ENCODE results near the gene ZMAT5.

The ZMAT5 gene, protein sequence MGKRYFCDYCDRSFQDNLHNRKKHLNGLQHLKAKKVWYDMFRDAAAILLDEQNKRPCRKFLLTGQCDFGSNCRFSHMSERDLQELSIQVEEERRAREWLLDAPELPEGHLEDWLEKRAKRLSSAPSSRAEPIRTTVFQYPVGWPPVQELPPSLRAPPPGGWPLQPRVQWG

DNA sequence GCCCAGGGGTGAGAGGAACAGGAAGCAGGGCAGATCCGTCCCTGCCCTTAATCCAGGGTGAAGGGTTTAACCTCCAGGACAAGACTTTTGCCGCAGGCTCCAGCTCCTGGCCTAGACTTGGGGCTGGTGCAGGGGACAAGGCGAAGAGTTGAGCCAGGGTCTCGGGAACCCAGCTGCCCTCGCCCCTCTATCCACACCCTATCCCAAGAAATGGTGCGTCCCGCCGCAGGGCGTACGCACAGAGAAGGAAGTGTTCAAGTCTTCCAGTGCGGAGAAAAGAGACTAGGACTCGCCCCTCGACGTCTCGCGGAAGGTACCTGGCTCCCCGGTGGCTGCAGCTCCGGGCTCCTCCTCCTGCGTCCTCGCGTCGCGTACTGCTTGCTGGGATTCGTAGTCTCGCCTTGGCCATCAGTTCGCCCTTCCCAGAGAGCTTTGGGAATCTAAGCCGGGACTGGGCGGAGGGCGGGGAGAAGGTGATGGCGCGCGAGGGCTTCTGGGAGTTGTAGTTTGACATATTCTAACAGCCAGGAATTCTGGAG, at the start of gene ZMAT5:
ZMAT5 (minus strand) TSS at position 376 of the 539 bp plus-strand sequence. CDS start 18,463 bp downstream, outside the sequence.
- in situ Hi-C loops (cut with MboI; ENCODE audit: low pct_unique_long_range_greater_than_20kb, low sequenced_read_pairs) = no loop called here

DNA sequence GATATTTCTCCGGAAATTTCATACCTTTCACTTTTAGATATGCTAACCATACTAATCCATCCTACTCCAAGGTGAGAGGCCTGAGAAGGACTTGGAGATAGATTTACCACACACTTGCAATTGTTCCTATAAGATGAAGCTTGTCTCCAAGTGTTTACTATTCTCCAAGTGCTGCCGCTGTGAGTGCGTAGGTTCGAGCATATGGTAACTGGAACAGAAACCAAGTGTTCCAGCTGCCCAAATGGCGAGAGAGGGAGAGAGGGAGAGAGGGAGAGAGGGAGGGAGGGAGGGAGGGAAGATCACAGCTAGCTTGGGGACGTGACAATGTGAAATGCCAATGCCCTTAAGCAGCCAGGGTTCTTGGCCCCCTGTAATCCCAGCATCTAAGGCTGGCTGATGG, 49.7 kb upstream of the ZMAT5 start:
- in situ Hi-C loops (cut with MboI; ENCODE audit: low pct_unique_long_range_greater_than_20kb, low sequenced_read_pairs) = no loop called here
- no peak for DNase-seq

More for the DNA sequence above, at the start of gene ZMAT5:
- peak; percentile 98 for DNase-seq

DNA sequence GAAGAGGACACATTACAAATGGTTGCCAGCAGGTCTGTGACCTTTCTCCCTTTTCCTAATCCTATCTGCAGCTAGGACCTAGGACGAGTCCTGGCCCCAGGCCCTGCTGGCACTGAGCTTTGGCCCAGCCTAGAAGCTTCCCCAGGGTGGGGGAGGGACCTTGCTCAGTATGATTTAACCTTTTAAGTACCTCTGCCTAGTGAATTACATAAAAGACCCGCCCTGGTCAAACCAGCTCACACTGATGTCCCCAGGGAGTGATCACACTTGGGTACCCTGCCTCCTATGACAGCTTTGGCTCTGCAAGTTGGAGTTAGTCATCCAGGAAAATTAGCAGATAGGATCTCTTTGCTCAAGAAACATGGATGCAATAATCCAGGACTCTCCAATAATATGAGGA, 49.3 kb upstream of the ZMAT5 start:
- in situ Hi-C loops (cut with MboI; ENCODE audit: low pct_unique_long_range_greater_than_20kb, low sequenced_read_pairs) = no loop called here
- DNase-seq = no peak

DNA sequence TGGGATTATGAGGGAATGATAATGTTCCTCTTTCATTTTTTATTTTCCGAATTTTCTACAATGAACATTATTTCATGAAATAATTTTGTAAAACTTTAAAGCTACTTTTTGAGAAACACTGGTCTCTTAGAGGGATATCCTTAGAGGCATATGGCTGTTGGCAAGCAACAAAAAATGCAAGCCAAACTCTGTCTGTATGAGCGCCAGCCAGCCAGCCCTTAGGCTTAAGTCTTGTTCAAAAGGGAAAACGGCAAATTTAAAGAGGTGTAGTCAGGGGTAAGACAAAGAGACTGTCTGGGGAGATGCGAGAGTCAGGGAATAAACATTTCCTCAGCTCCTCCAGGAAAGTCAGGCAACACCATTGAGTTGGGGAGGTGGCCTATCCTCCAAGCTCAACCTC, 48.8 kb upstream of the ZMAT5 start:
- DNase-seq = no peak
- in situ Hi-C loops (cut with MboI; ENCODE audit: low pct_unique_long_range_greater_than_20kb, low sequenced_read_pairs) = no loop called here

DNA sequence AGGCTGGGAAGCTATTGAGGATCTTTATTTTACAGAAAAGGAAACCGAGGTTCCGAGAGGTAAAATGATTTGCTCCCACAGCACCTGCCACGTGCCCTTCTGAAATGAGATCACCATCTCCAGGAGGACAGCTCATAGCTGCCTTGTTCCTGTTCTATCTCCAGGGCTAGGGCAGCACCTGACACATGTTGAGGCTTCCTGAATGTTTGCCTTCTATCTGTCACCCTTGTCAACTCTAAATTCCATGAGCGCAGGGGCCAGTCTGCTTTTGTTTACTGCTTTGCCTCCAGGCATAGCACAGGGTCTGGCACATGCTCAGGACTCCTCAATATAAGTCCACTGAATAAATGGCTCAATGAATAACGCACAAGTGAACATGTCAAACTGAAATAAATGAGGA, 47.2 kb upstream of the ZMAT5 start:
- in situ Hi-C loops (cut with MboI; ENCODE audit: low pct_unique_long_range_greater_than_20kb, low sequenced_read_pairs) = no loop called here
- no peak for DNase-seq

DNA sequence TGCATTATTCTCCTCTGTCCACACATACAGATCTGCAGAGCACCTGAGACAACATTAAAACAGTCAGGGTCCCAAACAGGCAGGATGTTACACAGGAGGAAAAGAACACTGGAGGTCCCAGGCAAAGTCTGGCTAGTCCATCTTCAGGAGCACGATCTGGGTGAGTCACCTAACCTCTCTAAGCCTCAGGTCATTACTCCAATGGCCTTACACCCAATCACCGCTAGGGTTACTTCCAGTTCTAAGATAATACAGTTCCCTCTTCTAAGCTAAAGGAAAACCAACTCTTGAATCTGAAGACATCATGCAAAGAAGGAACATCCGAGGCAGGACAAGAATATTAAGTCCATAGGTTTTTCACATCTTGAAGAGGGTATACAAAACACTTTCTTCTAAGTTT, 46.8 kb upstream of the ZMAT5 start:
- in situ Hi-C loops (cut with MboI; ENCODE audit: low pct_unique_long_range_greater_than_20kb, low sequenced_read_pairs) = no loop called here
- no peak for DNase-seq

DNA sequence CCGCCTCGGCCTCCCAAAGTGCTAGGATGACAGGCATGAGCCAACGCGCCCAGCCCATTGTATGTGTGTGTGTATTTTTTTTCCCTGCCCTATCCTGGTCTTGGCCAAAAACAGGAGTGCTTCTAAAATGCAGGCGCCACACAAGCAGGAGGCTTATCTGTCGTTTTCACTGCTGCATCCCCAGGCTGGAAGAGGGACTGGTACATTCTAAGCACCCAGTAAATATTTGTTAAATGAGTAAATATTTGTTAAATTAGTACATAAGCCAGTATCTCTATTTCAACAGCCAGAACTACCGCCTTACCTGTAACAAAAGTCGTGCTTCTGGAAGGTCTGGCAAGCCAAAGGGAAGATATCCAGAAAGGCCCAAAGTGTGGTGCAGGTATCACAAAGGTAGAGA, 46.3 kb upstream of the ZMAT5 start:
- in situ Hi-C loops (cut with MboI; ENCODE audit: low pct_unique_long_range_greater_than_20kb, low sequenced_read_pairs) = no loop called here
- DNase-seq = no peak

DNA sequence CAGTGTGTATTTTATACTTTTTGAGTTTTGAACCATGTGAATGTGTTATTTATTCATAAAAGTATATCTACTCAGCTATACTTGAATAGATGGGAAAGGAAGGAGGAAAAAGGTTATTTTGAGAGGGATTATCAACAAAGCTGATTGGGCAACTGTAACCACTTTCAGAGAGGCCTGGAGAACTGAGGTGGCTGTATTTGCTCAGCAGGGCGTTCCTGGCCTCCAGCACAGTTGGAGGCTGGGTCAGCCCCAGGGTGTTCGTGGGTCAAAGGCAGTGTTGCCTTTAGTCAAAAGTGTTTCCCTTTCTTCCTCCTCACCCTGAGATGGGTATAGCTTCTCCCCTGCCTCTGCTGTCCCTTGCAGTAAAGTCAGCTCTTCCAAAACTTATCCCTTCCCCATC, 44.6 kb upstream of the ZMAT5 start:
- no peak for DNase-seq
- in situ Hi-C loops (cut with MboI; ENCODE audit: low pct_unique_long_range_greater_than_20kb, low sequenced_read_pairs) = no loop called here

DNA sequence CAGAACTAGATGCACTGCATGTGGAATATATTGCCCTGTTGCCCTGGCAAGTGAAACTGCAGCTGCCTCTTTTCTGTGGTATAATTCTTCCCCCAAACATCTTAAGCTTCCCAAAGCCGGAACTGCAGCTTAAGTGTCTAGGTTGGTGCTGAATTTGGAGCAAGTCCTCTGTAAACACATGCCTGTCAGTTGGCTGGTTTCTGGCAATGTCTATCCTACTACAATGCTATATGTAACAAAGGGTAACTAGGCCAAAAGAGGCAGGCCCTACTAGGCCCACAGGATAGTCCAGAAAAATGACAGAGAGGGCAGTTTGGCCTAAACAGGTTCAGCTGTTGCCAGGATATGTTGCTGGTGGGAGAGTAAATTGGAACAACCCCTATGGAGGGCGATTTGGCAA, 43.4 kb upstream of the ZMAT5 start:
- in situ Hi-C loops (cut with MboI; ENCODE audit: low pct_unique_long_range_greater_than_20kb, low sequenced_read_pairs) = no loop called here
- no peak for DNase-seq

DNA sequence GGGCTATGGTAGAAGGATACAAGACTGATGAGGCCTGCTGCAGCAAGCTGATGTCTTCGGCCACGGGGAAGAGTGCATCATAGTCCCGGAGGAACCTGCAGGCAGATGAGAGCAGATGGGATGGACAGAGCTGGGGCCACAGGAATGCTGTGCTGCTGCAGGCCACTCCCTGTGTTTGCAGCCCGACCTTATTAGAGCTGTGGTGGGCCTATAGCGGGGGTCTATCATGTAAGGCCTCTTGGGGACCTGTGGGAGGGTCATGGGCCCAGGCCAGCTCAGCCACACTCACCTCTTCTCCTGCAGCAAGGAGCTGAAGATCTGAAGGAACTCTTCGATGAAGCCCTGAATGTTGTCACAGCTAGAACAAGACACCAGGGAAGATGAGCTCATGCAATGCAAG, 39.4 kb upstream of the ZMAT5 start:
- DNase-seq = no peak
- in situ Hi-C loops (cut with MboI; ENCODE audit: low pct_unique_long_range_greater_than_20kb, low sequenced_read_pairs) = no loop called here

DNA sequence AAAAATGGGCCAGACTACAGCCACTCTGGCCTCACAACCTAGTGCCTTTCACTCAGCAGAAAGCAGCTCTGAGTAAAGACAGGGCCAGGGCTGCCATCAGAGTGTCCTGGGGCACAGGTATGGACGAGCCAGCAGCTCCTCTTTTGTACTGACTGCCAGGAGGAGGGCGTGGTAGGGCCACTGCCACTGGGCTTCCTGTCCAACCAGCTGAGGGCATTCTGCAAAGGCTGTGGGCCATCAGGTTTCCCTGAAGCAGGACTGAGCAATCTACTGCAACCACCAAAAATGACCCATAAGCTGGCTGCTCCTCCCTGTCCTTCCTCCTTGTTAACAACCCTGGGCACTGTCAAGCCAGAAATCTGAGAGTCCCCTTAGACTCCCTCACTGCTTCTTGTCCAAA, 38.2 kb upstream of the ZMAT5 start:
- in situ Hi-C loops (cut with MboI; ENCODE audit: low pct_unique_long_range_greater_than_20kb, low sequenced_read_pairs) = no loop called here
- DNase-seq = no peak

DNA sequence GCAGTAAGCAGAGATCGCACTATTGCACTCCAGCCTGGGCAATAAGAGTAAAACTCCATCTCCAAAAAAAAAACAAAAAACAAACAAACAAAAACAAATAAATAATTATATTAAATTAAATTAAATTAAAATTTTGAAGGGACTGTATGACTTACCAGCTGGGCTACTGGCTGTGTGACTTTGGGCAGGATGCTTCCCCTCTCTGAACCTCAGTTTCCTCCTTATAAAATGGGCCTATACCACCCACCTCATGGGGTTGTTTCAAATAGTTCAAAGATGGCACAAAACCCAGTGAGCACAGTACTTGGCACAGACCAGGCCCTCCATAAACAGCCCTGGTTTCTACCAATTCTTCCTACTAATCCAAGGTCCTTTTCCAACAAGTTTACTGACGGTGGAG, 36.4 kb upstream of the ZMAT5 start:
- no peak for DNase-seq
- in situ Hi-C loops (cut with MboI; ENCODE audit: low pct_unique_long_range_greater_than_20kb, low sequenced_read_pairs) = no loop called here

DNA sequence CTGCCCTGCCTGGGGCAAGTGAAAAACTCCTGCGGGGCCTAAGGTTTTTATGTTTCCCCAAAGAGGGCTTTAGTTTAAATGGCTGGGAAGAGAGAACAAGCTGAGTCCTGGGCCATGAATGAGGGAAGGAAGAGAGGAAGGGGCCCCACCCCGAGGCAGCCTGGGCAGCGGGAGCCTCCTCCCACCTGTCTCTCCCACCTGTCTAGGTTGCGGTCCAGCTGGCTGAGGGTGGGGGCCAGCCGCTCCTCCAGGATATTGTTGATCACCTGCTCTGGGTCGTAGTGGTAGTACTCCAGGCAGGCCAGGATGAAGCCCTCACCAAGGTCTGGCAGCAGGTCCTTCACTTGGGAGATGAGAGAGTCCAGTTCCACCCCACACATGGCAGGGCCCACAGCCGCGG, 35.0 kb upstream of the ZMAT5 start:
- DNase-seq = no peak
- in situ Hi-C loops (cut with MboI; ENCODE audit: low pct_unique_long_range_greater_than_20kb, low sequenced_read_pairs) = no loop called here

DNA sequence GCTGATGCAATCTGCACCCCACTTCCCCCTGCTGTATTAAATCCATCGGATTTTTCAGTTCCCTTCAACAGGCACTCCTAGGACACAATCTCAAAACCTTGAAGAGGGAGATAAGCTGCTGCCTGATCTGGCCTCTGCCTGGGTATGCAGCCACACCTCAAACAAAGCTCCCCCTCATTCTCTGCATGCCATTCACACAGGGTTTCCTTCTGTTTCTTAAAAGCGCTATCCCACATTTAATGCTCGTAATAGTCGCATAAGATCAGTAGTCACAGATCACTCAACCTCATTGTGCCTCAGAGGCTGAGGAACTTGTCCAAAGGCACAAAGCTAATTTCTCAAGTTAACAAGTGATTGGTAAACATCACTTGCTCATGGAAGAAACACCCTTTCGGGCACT, 34.3 kb upstream of the ZMAT5 start:
- in situ Hi-C loops (cut with MboI; ENCODE audit: low pct_unique_long_range_greater_than_20kb, low sequenced_read_pairs) = no loop called here
- no peak for DNase-seq

DNA sequence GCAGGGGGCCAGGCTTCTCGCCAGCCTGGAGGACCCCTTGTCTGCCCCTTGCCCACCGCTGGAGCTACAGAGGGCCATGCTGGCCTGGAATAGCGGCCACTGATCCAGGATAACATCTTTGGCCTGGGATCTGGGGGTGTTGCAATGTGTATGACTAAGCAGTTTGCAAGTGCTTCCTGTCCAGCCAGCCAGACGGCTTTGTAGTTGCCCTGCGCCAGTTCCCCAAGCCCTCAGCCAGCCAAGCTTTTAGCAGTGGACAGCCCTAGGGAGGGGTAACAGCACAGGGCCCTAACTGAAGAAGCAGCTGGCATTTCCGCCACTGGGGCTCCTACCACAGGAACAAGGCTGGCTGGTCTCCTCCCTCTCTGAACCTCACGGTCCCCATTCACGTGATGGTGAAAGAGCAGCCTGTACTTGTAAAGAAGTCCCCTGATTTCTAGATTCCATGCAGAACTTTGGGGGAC, 32.4 kb upstream of the ZMAT5 start:
- in situ Hi-C loops (cut with MboI; ENCODE audit: low pct_unique_long_range_greater_than_20kb, low sequenced_read_pairs) = no loop called here
- peak; percentile 36 for DNase-seq

DNA sequence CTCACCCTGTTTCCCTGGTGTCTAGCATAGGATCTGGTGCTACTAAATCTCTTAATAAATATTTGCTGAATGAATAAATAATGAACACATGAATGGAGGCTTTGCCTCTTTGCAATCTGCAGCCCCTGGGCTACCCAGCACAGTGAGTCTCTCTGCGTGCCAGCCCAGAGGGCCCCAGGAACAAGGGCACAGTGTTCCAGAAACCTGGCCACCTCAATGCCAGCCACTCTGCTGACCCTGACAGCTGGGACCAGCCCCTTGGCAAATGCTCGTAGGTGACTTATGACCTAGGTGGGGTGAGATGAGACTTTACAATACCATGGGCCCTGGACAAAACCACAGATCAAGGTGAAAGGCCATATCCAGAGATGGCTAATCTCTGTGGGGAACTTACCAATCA, 32.0 kb upstream of the ZMAT5 start:
- in situ Hi-C loops (cut with MboI; ENCODE audit: low pct_unique_long_range_greater_than_20kb, low sequenced_read_pairs) = no loop called here
- DNase-seq = no peak

DNA sequence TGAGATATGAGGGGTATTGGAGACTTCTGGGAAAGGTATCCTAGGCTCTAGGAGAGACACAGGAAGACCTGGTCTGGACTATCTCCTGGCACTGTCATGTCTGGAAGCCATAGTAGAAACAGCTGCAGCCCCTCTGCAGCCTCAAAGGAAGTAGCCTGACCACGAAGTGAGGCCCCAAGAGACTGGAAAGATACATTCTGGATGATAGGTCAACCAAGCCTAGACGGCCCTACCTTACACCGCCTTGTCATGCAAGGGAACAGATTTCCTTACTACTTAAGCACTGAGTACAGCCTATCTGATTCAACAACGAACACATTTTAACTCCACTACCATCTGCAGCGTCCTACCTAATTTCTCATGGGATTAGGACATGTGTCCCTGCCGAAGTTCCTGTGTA, 31.5 kb upstream of the ZMAT5 start:
- peak; percentile 18 for DNase-seq
- in situ Hi-C loops (cut with MboI; ENCODE audit: low pct_unique_long_range_greater_than_20kb, low sequenced_read_pairs) = no loop called here

DNA sequence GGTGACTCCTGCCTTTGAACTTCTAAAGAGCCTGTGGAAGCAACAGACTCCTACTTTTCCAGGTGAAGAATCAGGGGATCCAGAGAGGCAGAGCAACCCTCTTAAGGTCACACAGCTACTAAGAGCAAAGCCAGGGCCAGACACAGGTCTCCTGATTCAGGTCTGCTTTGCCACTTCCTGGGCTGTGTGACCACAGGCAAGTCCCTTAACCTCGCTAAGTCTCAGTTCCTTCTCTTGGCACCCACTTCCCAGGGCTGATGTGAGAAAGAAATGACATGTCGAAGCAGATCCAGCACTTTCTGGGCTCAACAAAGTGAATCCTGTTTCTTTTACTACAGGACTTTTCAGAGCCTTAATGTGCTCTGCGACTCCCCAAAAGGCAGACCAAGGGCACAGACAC, 30.5 kb upstream of the ZMAT5 start:
- in situ Hi-C loops (cut with MboI; ENCODE audit: low pct_unique_long_range_greater_than_20kb, low sequenced_read_pairs) = no loop called here
- no peak for DNase-seq

DNA sequence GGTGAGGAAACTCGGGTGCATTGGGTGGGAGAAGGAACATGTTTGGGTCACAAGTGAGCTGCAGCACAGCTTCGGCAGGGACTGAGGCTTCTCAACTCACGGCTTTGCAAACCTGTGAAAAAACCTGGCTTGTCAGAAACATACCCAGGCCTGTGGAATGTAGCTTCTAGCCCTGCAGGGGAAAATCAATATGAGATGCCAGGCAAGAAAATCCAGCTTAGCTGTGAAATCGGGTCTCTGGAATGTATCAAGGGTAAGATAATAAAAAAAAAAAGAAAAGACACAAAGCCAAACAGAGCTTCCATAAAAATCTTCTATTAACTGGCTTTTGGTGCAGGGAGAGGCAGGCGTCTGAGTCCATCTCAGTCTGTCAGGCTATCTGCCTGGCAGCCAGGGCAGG, 28.9 kb upstream of the ZMAT5 start:
- DNase-seq = no peak
- in situ Hi-C loops (cut with MboI; ENCODE audit: low pct_unique_long_range_greater_than_20kb, low sequenced_read_pairs) = no loop called here

DNA sequence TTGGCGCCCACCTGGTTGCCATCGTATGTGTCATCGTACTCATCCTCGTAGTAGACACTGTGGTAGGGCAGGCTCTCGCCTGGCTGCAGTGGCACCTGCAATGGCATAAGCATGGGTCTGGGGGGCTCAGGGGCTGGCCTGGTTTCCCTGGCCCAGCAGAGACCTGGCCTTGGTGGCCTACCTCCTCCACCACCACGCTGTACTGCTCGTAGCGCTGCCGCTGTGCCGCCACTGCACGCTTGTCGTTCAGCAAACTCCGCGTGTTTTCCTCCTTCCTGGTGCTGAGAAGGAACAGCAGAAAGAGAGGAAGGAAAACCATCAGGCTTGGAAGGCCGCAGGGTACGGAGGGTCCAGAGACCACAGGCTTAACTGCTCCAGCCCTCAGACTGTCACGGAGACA, 26.6 kb upstream of the ZMAT5 start:
- no peak for DNase-seq
- in situ Hi-C loops (cut with MboI; ENCODE audit: low pct_unique_long_range_greater_than_20kb, low sequenced_read_pairs) = no loop called here

DNA sequence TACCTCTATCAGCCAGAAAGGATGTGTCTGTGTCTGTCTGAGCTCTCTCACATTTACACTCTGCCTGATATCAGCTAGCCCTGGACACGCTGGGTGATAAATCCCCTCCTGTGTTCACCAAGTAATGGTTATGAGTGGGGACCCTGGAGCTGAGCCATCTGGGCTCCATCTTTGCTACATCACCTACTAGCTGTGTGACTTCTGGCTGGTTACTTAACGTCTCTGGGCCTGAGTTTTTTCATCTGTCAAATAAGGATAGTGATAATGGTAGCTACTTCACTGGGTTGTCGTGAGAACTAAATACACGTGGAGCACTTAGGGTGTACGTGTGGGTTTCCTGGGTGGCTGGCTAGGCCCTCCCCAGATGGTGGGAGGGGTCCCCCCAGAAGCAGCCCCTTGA, 23.3 kb upstream of the ZMAT5 start:
- in situ Hi-C loops (cut with MboI; ENCODE audit: low pct_unique_long_range_greater_than_20kb, low sequenced_read_pairs) = no loop called here
- no peak for DNase-seq
